Esophagus squamous epithelium (tissue), 5 donors: ENCODE results near the gene PATL1. TPM values are rescaled to one million over a fixed set of nuclear protein-coding genes. Genes with fewer than 3 reads are reported as not detected.
A peak's percentile ranks its signal among the peaks of the same experiment; 100 is the strongest.

ENCODE experiments used
- DNase-seq: peaks from one replicate; lab custom pipeline; 2025; lab: John Stamatoyannopoulos, UW
- H3K27ac ChIP-seq, 4 donors: fragments of 200-600 bp; sonication (generic); one replicate each; pipeline ENCODE4 v1.5.1; 2016 to 2019; ENCODE audit warnings: mild to moderate bottlenecking in 1 of 4
- H3K27me3 ChIP-seq, 4 donors: fragments of 200-600 bp; sonication (generic); 1 replicate in 3 of 4; 2 replicates in 1 of 4; pipeline versions ENCODE4 v1.5.1 to v1.6.0; 2017 to 2021; ENCODE audit warnings: antibody characterized with exemption in 1 of 4
- H3K36me3 ChIP-seq, 3 donors: fragments of 200-600 bp; sonication (generic); one replicate each; pipeline ENCODE4 v1.5.1; 2016 to 2019
- H3K4me1 ChIP-seq, 3 donors: fragments of 200-600 bp; sonication (generic); one replicate each; pipeline ENCODE4 v1.5.1; 2017 to 2019
- H3K4me3 ChIP-seq, 4 donors: fragments of 200-600 bp; sonication (generic); 1 replicate in 3 of 4; 2 replicates in 1 of 4; pipeline ENCODE4 v1.5.1; 2016 to 2019; ENCODE audit warnings: mild to moderate bottlenecking in 2 of 4, moderate library complexity in 1 of 4
- H3K9me3 ChIP-seq, 3 donors: fragments of 200-600 bp; sonication (generic); one replicate each; pipeline ENCODE4 v1.5.1; 2016 to 2019
- CTCF ChIP-seq, 6 experiments: fragments of 450-650 bp in 4 of 6; fragments of 200-600 bp in 2 of 6; sonication (generic) in 2 of 6; IDR thresholded peaks; one replicate each; pipeline ENCODE4 v1.5.1; 2016 to 2019; ENCODE audit warnings: antibody characterized with exemption in 6 of 6, mild to moderate bottlenecking in 4 of 6, moderate library complexity in 4 of 6
- POLR2A ChIP-seq, 4 donors: fragments of 450-650 bp; IDR thresholded peaks; one replicate each; pipeline ENCODE4 v1.6.1; 2017; ENCODE audit warnings: antibody characterized with exemption in 4 of 4, mild to moderate bottlenecking in 4 of 4, moderate library complexity in 3 of 4
- WGBS, 2 donors: methylation state at CpG; one replicate each; pipeline ENCODE4 v1.1.5; 2018; 5-methylcytosine and 5-hydroxymethylcytosine counted together
- intact Hi-C: fragments of 100-400 bp; cut with DNase I; formaldehyde crosslinking; loops from one replicate; pipeline ENCODE4 v1.15.0; 2022
- total RNA-seq, 4 donors: library from RNA; depleted of rRNA; stranded (reverse); fragments of >200 nt; gene quantifications; one replicate each; pipeline ENCODE4 v1.1.0, GENCODE V29; 2016
- donor health status: DM: yes; HTN: yes; CAD: no.

The PATL1 gene
- total RNA-seq, 4 donors from 2014 or later = 11.2 to 17.9 (median 15.3) TPM

- no peak overlapping the region for H3K4me3 ChIP-seq
- no peak overlapping the region for H3K27ac ChIP-seq
- H3K27me3 ChIP-seq = no peaks in the 10 kb centered on the region
- no peaks in the 10 kb centered on the region for H3K4me1 ChIP-seq
- no peaks in the 10 kb centered on the region for H3K36me3 ChIP-seq
- intact Hi-C loops = no loop called here
- TF ChIP-seq POLR2A (IDR thresholded peaks at IDR 0.05) = no peak
- TF ChIP-seq CTCF (IDR thresholded peaks at IDR 0.05) = peak in 5 of 6 experiments; percentile 47 to 69 (median 55)
- DNase-seq = no peak
- WGBS, 2 donors = 43 to 67% methylated on average over 1 of the region's 1 CpG
- H3K9me3 ChIP-seq = no peaks in the 10 kb centered on the region
Measured at GRCh38 chr11:59680287-59681154, 11.7 kb upstream of the PATL1 start.

- H3K27ac ChIP-seq = no peak overlapping the region
- no peaks in the 10 kb centered on the region for H3K4me1 ChIP-seq
- H3K4me3 ChIP-seq = no peak overlapping the region
- H3K27me3 ChIP-seq = no peaks in the 10 kb centered on the region
- DNase-seq = no peak
- no peak for TF ChIP-seq POLR2A (IDR thresholded peaks at IDR 0.05)
- no peak for TF ChIP-seq CTCF (IDR thresholded peaks at IDR 0.05)
- H3K36me3 ChIP-seq = no peaks in the 10 kb centered on the region
- intact Hi-C loops = loop anchor here (10.0 kb wide), 2 partner anchors 125 to 145 kb away; no protein-coding TSS in a partner anchor
- H3K9me3 ChIP-seq = no peaks in the 10 kb centered on the region
Measured at GRCh38 chr11:59679347-59679746, 10.5 kb upstream of the PATL1 start.

- Histone ChIP-seq H3K4me1 (no peaks in the 10 kb centered on the region), H3K4me3 (no peak overlapping the region), H3K36me3 (no peaks in the 10 kb centered on the region), H3K27ac (no peak overlapping the region), H3K9me3 (no peaks in the 10 kb centered on the region), H3K27me3 (no peaks in the 10 kb centered on the region)
- 74 to 89% methylated on average over 3 of the region's 3 CpGs for WGBS, 2 donors
- intact Hi-C loops = loop anchor here (10.0 kb wide), 2 partner anchors 126 to 144 kb away; no protein-coding TSS in a partner anchor
- TF ChIP-seq POLR2A (IDR thresholded peaks at IDR 0.05) = no peak
- TF ChIP-seq CTCF (IDR thresholded peaks at IDR 0.05) = no peak
- no peak for DNase-seq
Measured at GRCh38 chr11:59678813-59679165, 10.0 kb upstream of the PATL1 start.

- no peak for DNase-seq
- WGBS, 2 donors = 92 to 93% methylated on average over 2 of the region's 2 CpGs
- Histone ChIP-seq H3K4me1 (no peaks in the 10 kb centered on the region), H3K27me3 (no peaks in the 10 kb centered on the region), H3K4me3 (no peak overlapping the region), H3K36me3 (no peaks in the 10 kb centered on the region), H3K27ac (no peak overlapping the region), H3K9me3 (no peaks in the 10 kb centered on the region)
- TF ChIP-seq CTCF (IDR thresholded peaks at IDR 0.05) (no peak), POLR2A (IDR thresholded peaks at IDR 0.05) (no peak)
- intact Hi-C loops = loop anchor here (10.0 kb wide), 2 partner anchors 127 to 143 kb away; no protein-coding TSS in a partner anchor
Measured at GRCh38 chr11:59678118-59678812, 9.4 kb upstream of the PATL1 start.

DNA sequence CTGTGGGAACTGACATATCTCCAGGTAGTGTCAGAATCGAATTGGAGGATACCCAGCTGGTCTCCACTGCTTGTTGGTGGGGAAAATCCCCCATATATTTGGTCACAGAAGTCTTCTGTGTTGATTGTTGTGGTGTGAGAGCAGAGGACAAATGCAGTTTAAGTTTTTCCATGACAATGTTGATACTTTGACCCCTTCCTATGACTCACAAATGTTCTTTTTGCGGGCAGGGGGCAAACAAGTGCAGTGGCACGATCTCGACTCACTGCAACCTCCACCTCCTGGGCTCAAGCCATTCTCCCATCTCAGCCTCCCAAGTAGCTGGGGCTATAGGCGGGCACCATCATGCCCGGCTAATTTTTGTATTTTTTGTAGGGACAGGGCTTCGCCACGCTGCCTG lies 7.4 kb upstream of the PATL1 start:
- WGBS, 2 donors = 86 to 91% methylated on average over 8 of the region's 8 CpGs
- no peak overlapping the region for H3K27ac ChIP-seq
- H3K36me3 ChIP-seq = no peaks in the 10 kb centered on the region
- no peak for DNase-seq
- intact Hi-C loops = loop anchor here (10.0 kb wide), 2 partner anchors 129 to 141 kb away; no protein-coding TSS in a partner anchor
- H3K9me3 ChIP-seq = no peaks in the 10 kb centered on the region
- no peak overlapping the region for H3K4me3 ChIP-seq
- no peaks in the 10 kb centered on the region for H3K4me1 ChIP-seq
- H3K27me3 ChIP-seq = no peaks in the 10 kb centered on the region
- TF ChIP-seq POLR2A (IDR thresholded peaks at IDR 0.05) (no peak), CTCF (IDR thresholded peaks at IDR 0.05) (no peak)
